ENCODE measurements around the gene HEXB. TPM values are rescaled to one million over a fixed set of nuclear protein-coding genes. Genes with fewer than 3 reads are reported as not detected.

HEXB gene
- total and polyA plus RNA-seq, 9 of the 15 experiments (the other 6 are each of a cell fraction or from before 2014, with no cell fraction given): 22.9 to 158 (median 108) TPM

DNA sequence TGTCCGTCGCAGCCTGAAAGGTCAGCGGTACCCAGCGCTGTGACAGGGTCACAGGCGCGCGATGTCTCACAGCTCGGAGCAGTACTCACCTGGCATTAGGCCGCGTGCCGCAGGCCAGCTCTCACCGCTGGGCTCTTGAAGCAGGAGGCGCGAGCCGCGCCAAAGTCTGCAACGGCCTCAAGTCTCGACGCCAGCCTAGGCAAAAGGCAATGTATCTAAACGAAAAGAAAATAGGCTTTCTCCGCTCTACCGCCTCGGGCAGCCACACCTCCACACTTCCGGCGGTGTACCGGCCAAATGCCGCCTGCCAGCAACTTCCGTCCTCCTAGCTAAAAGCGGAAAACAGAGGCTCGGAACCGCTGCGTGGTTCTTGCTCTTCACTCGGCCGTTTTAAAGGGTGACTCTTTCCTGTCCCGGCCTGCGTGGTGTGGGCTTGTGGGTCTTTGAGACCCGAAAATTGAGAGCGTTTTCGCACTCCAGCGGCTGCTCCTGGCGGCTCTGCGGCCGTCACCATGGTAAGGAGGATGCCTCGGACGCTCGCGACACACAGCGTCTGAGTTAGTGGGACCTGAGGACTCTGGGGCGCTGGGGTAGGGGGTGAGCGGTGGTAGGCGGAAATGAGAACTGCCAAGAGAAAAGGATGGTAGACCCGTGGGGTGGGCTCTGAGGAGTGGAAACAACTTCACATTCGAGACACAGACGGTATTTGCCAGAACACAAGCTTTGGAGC lies 82.0 kb downstream of the HEXB start, which contains the start of the genes GFM2 and NSA2 (continued):
- peak; percentile 49 for TF ChIP-seq FIP1L1 (IDR thresholded peaks at IDR 0.05; ENCODE audit: low read depth, low read length, poor library complexity, severe bottlenecking)
- TF ChIP-seq, protein P1, sequence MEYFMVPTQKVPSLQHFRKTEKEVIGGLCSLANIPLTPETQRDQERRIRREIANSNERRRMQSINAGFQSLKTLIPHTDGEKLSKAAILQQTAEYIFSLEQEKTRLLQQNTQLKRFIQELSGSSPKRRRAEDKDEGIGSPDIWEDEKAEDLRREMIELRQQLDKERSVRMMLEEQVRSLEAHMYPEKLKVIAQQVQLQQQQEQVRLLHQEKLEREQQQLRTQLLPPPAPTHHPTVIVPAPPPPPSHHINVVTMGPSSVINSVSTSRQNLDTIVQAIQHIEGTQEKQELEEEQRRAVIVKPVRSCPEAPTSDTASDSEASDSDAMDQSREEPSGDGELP (CRISPR knock-in tag; IDR thresholded peaks at IDR 0.05; ENCODE audit: borderline replicate concordance): peak; percentile 69; the same call in 1 of the 2 replicates
- no peak for TF ChIP-seq ETV6 (IDR thresholded peaks at IDR 0.05; ENCODE audit: borderline replicate concordance in 1 of 2, low read depth in 2 of 2, low read length in 1 of 2)
- TF ChIP-seq ETV6 (CRISPR knock-in tag; IDR thresholded peaks at IDR 0.05; ENCODE audit: borderline replicate concordance): no peak
- TF ChIP-seq, protein P2, sequence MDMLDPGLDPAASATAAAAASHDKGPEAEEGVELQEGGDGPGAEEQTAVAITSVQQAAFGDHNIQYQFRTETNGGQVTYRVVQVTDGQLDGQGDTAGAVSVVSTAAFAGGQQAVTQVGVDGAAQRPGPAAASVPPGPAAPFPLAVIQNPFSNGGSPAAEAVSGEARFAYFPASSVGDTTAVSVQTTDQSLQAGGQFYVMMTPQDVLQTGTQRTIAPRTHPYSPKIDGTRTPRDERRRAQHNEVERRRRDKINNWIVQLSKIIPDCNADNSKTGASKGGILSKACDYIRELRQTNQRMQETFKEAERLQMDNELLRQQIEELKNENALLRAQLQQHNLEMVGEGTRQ (CRISPR knock-in tag; IDR thresholded peaks at IDR 0.05): no peak
- TF ChIP-seq NFYB (IDR thresholded peaks at IDR 0.05; ENCODE audit: extremely low read depth, insufficient read length): no peak
- TF ChIP-seq, protein P3, sequence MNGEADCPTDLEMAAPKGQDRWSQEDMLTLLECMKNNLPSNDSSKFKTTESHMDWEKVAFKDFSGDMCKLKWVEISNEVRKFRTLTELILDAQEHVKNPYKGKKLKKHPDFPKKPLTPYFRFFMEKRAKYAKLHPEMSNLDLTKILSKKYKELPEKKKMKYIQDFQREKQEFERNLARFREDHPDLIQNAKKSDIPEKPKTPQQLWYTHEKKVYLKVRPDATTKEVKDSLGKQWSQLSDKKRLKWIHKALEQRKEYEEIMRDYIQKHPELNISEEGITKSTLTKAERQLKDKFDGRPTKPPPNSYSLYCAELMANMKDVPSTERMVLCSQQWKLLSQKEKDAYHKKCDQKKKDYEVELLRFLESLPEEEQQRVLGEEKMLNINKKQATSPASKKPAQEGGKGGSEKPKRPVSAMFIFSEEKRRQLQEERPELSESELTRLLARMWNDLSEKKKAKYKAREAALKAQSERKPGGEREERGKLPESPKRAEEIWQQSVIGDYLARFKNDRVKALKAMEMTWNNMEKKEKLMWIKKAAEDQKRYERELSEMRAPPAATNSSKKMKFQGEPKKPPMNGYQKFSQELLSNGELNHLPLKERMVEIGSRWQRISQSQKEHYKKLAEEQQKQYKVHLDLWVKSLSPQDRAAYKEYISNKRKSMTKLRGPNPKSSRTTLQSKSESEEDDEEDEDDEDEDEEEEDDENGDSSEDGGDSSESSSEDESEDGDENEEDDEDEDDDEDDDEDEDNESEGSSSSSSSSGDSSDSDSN (IDR thresholded peaks at IDR 0.05; ENCODE audit: borderline replicate concordance in 1 of 2, low read depth in 2 of 2, low read length in 2 of 2): peak; percentile 85 to 91; a peak in 3 of 4 replicates
- TF ChIP-seq, protein P4, sequence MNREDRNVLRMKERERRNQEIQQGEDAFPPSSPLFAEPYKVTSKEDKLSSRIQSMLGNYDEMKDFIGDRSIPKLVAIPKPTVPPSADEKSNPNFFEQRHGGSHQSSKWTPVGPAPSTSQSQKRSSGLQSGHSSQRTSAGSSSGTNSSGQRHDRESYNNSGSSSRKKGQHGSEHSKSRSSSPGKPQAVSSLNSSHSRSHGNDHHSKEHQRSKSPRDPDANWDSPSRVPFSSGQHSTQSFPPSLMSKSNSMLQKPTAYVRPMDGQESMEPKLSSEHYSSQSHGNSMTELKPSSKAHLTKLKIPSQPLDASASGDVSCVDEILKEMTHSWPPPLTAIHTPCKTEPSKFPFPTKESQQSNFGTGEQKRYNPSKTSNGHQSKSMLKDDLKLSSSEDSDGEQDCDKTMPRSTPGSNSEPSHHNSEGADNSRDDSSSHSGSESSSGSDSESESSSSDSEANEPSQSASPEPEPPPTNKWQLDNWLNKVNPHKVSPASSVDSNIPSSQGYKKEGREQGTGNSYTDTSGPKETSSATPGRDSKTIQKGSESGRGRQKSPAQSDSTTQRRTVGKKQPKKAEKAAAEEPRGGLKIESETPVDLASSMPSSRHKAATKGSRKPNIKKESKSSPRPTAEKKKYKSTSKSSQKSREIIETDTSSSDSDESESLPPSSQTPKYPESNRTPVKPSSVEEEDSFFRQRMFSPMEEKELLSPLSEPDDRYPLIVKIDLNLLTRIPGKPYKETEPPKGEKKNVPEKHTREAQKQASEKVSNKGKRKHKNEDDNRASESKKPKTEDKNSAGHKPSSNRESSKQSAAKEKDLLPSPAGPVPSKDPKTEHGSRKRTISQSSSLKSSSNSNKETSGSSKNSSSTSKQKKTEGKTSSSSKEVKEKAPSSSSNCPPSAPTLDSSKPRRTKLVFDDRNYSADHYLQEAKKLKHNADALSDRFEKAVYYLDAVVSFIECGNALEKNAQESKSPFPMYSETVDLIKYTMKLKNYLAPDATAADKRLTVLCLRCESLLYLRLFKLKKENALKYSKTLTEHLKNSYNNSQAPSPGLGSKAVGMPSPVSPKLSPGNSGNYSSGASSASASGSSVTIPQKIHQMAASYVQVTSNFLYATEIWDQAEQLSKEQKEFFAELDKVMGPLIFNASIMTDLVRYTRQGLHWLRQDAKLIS (CRISPR knock-in tag; IDR thresholded peaks at IDR 0.05): peak; percentile 38; the same call in 1 of the 2 replicates
- TF ChIP-seq DDX20 (tag; IDR thresholded peaks at IDR 0.05; ENCODE audit: low read depth): no peak
- no peak for TF ChIP-seq ZNF121 (CRISPR knock-in tag; conservative IDR thresholded peaks at IDR 0.05)
- TF ChIP-seq CCNT2 (IDR thresholded peaks at IDR 0.05; ENCODE audit: borderline replicate concordance, extremely low read depth, insufficient read length, low read depth, low read length): no peak
- peak; percentile 83 for TF ChIP-seq FOXM1 (IDR thresholded peaks at IDR 0.05; ENCODE audit: low read depth)
- TF ChIP-seq FOXM1 (CRISPR knock-in tag; IDR thresholded peaks at IDR 0.05; ENCODE audit: low read depth): 0 out of 2 replicates have a peak, but pooled peaks have one; percentile 24
- TF ChIP-seq ZSCAN32 (CRISPR knock-in tag; IDR thresholded peaks at IDR 0.05): no peak
- TF ChIP-seq, protein P5, sequence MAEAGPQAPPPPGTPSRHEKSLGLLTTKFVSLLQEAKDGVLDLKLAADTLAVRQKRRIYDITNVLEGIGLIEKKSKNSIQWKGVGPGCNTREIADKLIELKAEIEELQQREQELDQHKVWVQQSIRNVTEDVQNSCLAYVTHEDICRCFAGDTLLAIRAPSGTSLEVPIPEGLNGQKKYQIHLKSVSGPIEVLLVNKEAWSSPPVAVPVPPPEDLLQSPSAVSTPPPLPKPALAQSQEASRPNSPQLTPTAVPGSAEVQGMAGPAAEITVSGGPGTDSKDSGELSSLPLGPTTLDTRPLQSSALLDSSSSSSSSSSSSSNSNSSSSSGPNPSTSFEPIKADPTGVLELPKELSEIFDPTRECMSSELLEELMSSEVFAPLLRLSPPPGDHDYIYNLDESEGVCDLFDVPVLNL (CRISPR knock-in tag; IDR thresholded peaks at IDR 0.05; ENCODE audit: low read depth): no peak
